ENCODE results near the gene MRAP. TPM values are rescaled to one million over a fixed set of nuclear protein-coding genes. Genes with fewer than 3 reads are reported as not detected.

Gene MRAP
- total RNA-seq, 1 experiment from 2014 or later: not detected

GRCh38 chr21:32253215-32253641 lies 45.4 kb upstream of the MRAP start:
- Histone ChIP-seq H3K4me3 (ENCODE audit: low read depth, low read length, poor library complexity, severe bottlenecking) (no peak overlapping the region), H3K27me3 (replicated peaks; ENCODE audit: insufficient read depth, low read depth, low read length, poor library complexity) (peaks cover 22% of the 10 kb centered on the region), H3K27ac (ENCODE audit: low read depth, low read length, poor library complexity, severe bottlenecking) (no peak overlapping the region), H3K4me1 (ENCODE audit: insufficient read depth, low read length, poor library complexity, severe bottlenecking) (no peaks in the 10 kb centered on the region), H3K9me3 (ENCODE audit: low read depth, low read length, poor library complexity, severe bottlenecking) (no peaks in the 10 kb centered on the region), H3K36me3 (ENCODE audit: insufficient read depth, low read length, poor library complexity, severe bottlenecking) (no peaks in the 10 kb centered on the region)
- POLR2A ChIA-PET (ENCODE audit: low non-redundant PET): no interaction called here
- intact Hi-C loops (cut with micrococcal nuclease; ENCODE audit: unreplicated experiment): no loop called here
- no peak for DNase-seq (ENCODE audit: low spot score)
- CTCF ChIA-PET: interaction anchor here (0.6 kb wide), 1 partner anchor 21 kb away, joined by 7 read pairs; no protein-coding TSS in a partner anchor
- no TSS peak for BruUV-seq (replicated peaks)
- TF ChIP-seq CTCF (conservative IDR thresholded peaks at IDR 0.05; ENCODE audit: low read depth, low read length) (no peak), EZH2 (IDR thresholded peaks at IDR 0.05; ENCODE audit: borderline replicate concordance, low read depth, low read length, poor library complexity, severe bottlenecking) (no peak)

GRCh38 chr21:32256251-32256650 lies 42.4 kb upstream of the MRAP start:
- Histone ChIP-seq H3K27me3 (replicated peaks; ENCODE audit: insufficient read depth, low read depth, low read length, poor library complexity) (peaks cover 13% of the 10 kb centered on the region), H3K4me3 (ENCODE audit: low read depth, low read length, poor library complexity, severe bottlenecking) (no peak overlapping the region), H3K27ac (ENCODE audit: low read depth, low read length, poor library complexity, severe bottlenecking) (no peak overlapping the region), H3K9me3 (ENCODE audit: low read depth, low read length, poor library complexity, severe bottlenecking) (no peaks in the 10 kb centered on the region), H3K36me3 (ENCODE audit: insufficient read depth, low read length, poor library complexity, severe bottlenecking) (no peaks in the 10 kb centered on the region), H3K4me1 (ENCODE audit: insufficient read depth, low read length, poor library complexity, severe bottlenecking) (no peaks in the 10 kb centered on the region)
- ChIA-PET CTCF (no interaction called here), POLR2A (ENCODE audit: low non-redundant PET) (no interaction called here)
- intact Hi-C loops (cut with micrococcal nuclease; ENCODE audit: unreplicated experiment): no loop called here
- TF ChIP-seq EZH2 (IDR thresholded peaks at IDR 0.05; ENCODE audit: borderline replicate concordance, low read depth, low read length, poor library complexity, severe bottlenecking): no peak
- no peak for TF ChIP-seq CTCF (conservative IDR thresholded peaks at IDR 0.05; ENCODE audit: low read depth, low read length)
- no peak for DNase-seq (ENCODE audit: low spot score)
- no TSS peak for BruUV-seq (replicated peaks)

GRCh38 chr21:32256873-32257620 lies 41.6 kb upstream of the MRAP start:
- DNase-seq (ENCODE audit: low spot score): peak; percentile 55
- TF ChIP-seq EZH2 (IDR thresholded peaks at IDR 0.05; ENCODE audit: borderline replicate concordance, low read depth, low read length, poor library complexity, severe bottlenecking): no peak
- TF ChIP-seq CTCF (conservative IDR thresholded peaks at IDR 0.05; ENCODE audit: low read depth, low read length): no peak
- H3K36me3 ChIP-seq (ENCODE audit: insufficient read depth, low read length, poor library complexity, severe bottlenecking): no peaks in the 10 kb centered on the region
- no peaks in the 10 kb centered on the region for H3K4me1 ChIP-seq (ENCODE audit: insufficient read depth, low read length, poor library complexity, severe bottlenecking)
- CTCF ChIA-PET: interaction anchor here (0.5 to 1.7 kb wide), 2 partner anchors 435 to 471 kb away, joined by 5 to 9 read pairs; no protein-coding TSS in a partner anchor
- BruUV-seq (replicated peaks): no TSS peak
- no peak overlapping the region for H3K27ac ChIP-seq (ENCODE audit: low read depth, low read length, poor library complexity, severe bottlenecking)
- H3K9me3 ChIP-seq (ENCODE audit: low read depth, low read length, poor library complexity, severe bottlenecking): no peaks in the 10 kb centered on the region
- POLR2A ChIA-PET (ENCODE audit: low non-redundant PET): no interaction called here
- peaks cover 6% of the 10 kb centered on the region for H3K27me3 ChIP-seq (replicated peaks; ENCODE audit: insufficient read depth, low read depth, low read length, poor library complexity)
- intact Hi-C loops (cut with micrococcal nuclease; ENCODE audit: unreplicated experiment): no loop called here
- H3K4me3 ChIP-seq (ENCODE audit: low read depth, low read length, poor library complexity, severe bottlenecking): no peak overlapping the region

All from A673 (cell line).